ENCODE measurements around the gene LHFPL3. TPM values are rescaled to one million over a fixed set of nuclear protein-coding genes. Genes with fewer than 3 reads are reported as not detected.

The LHFPL3 gene
- total RNA-seq, 4 donors from 2014 or later: not detected

DNA sequence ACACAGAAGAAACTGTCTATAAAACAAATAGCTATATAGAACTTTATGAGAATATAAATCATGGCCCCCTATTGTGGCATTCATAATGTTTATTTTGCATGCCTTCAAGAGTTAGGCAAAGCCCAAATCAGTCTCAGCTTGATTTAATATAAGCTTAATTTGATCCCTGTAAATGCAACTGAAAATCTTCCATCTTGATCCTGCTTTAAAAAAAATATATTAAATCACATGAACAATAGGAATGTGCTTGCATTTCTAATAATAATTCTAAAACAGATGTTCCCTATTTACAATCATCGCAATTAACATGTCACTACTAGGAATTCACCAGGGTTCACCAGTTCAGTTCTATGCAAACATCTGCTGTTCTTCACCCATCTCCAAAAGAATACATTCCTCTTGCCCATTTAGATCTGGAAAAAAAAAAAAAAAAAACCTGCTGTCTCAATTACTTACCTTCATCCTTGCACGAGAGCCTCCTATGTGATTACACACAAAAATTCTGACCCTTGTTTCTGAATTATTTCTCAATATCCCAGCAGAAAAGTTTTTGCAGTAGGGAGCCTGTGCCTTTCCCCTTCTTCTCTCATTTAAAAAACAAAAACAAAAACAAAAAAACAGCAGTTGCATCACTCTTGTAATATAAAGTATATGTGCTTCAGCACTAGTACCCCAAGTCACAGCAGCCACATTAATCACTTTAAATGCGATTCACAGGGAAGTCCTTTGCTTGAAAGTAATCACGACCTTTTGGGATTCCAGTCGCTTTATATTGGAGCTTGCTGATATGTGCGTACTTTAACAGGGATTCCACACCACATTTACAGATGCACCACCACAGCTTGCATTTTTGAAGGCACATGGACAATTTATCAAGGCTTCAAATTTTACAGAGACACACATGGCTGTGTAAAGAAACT lies 490.8 kb downstream of the LHFPL3 start:
- H3K27me3 ChIP-seq: peaks cover 0 to 7% (median 0%) of the 10 kb centered on the region in 4 donors
- DNase-seq: no peak
- no peaks in the 10 kb centered on the region for H3K4me1 ChIP-seq
- H3K27ac ChIP-seq: no peak overlapping the region
- WGBS, 2 donors: 49 to 60% methylated on average over 6 of the region's 6 CpGs
- H3K36me3 ChIP-seq: no peaks in the 10 kb centered on the region
- intact Hi-C loops (cut with DNase I): no loop called here
- H3K4me3 ChIP-seq: no peak overlapping the region
- H3K9me3 ChIP-seq: no peaks in the 10 kb centered on the region
- TF ChIP-seq POLR2A (IDR thresholded peaks at IDR 0.05) (no peak), CTCF (IDR thresholded peaks at IDR 0.05) (no peak)

DNA sequence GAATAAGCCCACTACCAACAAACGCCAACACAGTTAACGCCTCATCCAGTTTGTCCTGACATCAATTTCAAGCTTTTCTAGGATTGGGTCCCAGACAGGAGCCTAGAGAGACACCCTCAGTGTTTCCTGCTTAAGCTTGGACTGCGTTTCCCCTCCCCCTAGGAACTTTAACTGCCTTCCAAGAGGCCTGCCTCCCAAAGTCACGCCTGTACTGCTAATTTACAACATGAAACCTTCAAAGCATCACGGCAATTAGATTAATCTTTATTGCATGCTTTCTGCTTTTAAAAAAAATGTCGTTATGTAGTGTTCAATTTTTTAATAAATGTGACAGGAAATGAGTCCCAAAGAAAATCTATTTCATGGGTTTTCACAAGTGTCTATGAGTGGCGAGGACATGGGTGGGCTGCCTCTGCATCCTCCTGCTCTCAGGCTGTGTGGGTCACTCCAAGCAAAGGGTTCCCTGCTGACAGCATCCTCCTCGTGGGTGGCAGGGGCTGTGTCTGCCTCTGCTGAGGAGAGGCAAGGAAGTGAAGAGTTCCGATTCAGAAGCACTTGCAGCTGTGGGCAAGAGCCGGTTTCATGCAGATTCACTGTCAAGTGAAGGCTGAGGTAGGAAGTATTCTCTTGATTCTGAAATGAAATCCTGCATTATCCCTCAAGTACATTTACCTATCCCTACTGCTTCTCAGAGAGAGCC lies 492.6 kb downstream of the LHFPL3 start:
- H3K4me3 ChIP-seq: no peak overlapping the region
- TF ChIP-seq CTCF (IDR thresholded peaks at IDR 0.05) (no peak), POLR2A (IDR thresholded peaks at IDR 0.05) (no peak)
- no peaks in the 10 kb centered on the region for H3K4me1 ChIP-seq
- no peak overlapping the region for H3K27ac ChIP-seq
- intact Hi-C loops (cut with DNase I): no loop called here
- no peaks in the 10 kb centered on the region for H3K36me3 ChIP-seq
- no peaks in the 10 kb centered on the region for H3K9me3 ChIP-seq
- no peak for DNase-seq
- WGBS, 2 donors: 67 to 71% methylated on average over 7 to 9 of the region's 10 CpGs
- H3K27me3 ChIP-seq: no peaks in the 10 kb centered on the region

DNA sequence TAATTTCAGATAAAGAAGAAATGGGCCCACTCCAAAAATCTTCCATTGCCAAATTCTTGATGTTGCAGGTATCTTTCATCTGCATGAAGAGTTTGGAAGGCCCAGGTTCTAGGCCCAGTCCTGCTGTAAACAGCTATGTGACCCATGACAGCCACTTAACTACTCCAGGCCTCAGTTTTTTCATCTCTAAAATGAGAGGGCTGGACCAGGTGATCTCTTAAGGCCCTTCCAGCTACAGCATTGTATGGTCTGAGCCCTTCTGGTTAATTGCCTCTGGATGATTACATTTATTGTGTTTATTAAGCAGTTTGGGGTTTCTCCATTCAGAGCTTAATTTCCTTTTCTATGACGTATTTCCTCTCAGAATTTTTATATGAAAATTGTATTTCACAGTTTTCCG lies 494.8 kb downstream of the LHFPL3 start:
- Histone ChIP-seq H3K4me3 (no peak overlapping the region), H3K4me1 (no peaks in the 10 kb centered on the region), H3K27me3 (no peaks in the 10 kb centered on the region), H3K36me3 (no peaks in the 10 kb centered on the region), H3K9me3 (no peaks in the 10 kb centered on the region), H3K27ac (no peak overlapping the region)
- TF ChIP-seq CTCF (IDR thresholded peaks at IDR 0.05) (no peak), POLR2A (IDR thresholded peaks at IDR 0.05) (no peak)
- no peak for DNase-seq
- intact Hi-C loops (cut with DNase I): no loop called here
- 95 to 100% methylated on average over 2 of the region's 2 CpGs for WGBS, 2 donors

DNA sequence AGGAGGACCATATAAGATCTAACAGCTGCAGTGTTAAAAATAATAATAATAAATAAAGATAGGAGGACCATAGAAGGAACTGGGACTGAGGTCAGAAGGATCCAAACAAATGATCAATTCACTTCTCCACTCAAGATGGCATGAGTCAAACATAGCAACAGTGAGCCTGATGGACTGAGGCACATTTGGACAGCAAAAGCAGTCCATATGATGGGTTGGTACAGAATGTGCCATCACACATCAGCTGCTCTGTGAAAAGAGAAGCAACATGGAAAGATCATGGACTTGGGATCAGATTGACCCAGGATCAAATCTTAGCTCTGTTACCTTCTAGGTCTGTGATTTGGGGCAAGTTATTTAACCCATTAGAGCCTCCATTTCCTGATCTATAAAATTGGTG lies 496.7 kb downstream of the LHFPL3 start:
- no peak for DNase-seq
- Histone ChIP-seq H3K4me3 (no peak overlapping the region), H3K27ac (no peak overlapping the region), H3K4me1 (no peaks in the 10 kb centered on the region), H3K27me3 (no peaks in the 10 kb centered on the region), H3K9me3 (no peaks in the 10 kb centered on the region), H3K36me3 (no peaks in the 10 kb centered on the region)
- TF ChIP-seq POLR2A (IDR thresholded peaks at IDR 0.05) (no peak), CTCF (IDR thresholded peaks at IDR 0.05) (no peak)
- intact Hi-C loops (cut with DNase I): no loop called here

DNA sequence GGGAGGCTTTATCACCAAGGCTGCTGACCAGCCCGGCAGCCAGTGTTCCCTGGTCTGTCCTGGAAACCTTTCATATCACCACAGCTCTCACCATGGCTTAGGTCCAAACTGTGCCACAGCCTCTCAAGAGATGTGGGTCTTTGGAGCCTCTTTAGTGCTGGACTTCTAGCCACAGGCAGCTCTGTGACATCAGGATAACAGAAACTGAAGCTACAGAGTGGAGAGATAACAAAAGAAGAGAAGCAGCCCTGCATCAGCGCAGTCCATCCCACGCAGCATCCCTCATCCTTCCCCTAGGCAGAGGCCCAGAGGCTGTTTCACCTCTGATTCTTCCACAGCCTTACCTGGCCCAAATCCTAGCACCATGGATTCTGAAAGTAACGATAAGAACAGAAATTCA lies 497.7 kb downstream of the LHFPL3 start:
- no peaks in the 10 kb centered on the region for H3K4me1 ChIP-seq
- no peak overlapping the region for H3K27ac ChIP-seq
- H3K9me3 ChIP-seq: no peaks in the 10 kb centered on the region
- intact Hi-C loops (cut with DNase I): no loop called here
- H3K36me3 ChIP-seq: no peaks in the 10 kb centered on the region
- 68 to 95% methylated on average over 4 of the region's 4 CpGs for WGBS, 2 donors
- H3K27me3 ChIP-seq: no peaks in the 10 kb centered on the region
- DNase-seq: no peak
- TF ChIP-seq CTCF (IDR thresholded peaks at IDR 0.05) (no peak), POLR2A (IDR thresholded peaks at IDR 0.05) (no peak)
- no peak overlapping the region for H3K4me3 ChIP-seq

All from esophagus squamous epithelium (tissue), 5 donors.